HG02938 (cell line): ENCODE measurements around the gene DENND6B.
"Not testable (repeated sequence)": the region's sequence is repeated elsewhere in the genome, so short reads cannot be mapped to it uniquely, and the experiment has no call there.

ENCODE experiments used
- ATAC-seq: cut with Tn5 transposase; IDR thresholded peaks from one replicate; pipeline ENCODE4 v1.9.1; 2021; ENCODE audit warnings: mild to moderate bottlenecking, moderate library complexity; ENCODE audit not compliant: unreplicated experiment

Gene DENND6B, protein sequence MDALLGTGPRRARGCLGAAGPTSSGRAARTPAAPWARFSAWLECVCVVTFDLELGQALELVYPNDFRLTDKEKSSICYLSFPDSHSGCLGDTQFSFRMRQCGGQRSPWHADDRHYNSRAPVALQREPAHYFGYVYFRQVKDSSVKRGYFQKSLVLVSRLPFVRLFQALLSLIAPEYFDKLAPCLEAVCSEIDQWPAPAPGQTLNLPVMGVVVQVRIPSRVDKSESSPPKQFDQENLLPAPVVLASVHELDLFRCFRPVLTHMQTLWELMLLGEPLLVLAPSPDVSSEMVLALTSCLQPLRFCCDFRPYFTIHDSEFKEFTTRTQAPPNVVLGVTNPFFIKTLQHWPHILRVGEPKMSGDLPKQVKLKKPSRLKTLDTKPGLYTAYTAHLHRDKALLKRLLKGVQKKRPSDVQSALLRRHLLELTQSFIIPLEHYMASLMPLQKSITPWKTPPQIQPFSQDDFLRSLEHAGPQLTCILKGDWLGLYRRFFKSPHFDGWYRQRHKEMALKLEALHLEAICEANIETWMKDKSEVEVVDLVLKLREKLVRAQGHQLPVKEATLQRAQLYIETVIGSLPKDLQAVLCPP

GRCh38 chr22:50326956-50327710 lies at the start of gene DENND6B:
DENND6B (minus strand) TSS chr22:50327012; CDS start chr22:50326988, 24 bp downstream.
- ATAC-seq: peak; percentile 58

GRCh38 chr22:50376085-50376651 lies 49.4 kb upstream of the DENND6B start:
- ATAC-seq: no peak

DNA sequence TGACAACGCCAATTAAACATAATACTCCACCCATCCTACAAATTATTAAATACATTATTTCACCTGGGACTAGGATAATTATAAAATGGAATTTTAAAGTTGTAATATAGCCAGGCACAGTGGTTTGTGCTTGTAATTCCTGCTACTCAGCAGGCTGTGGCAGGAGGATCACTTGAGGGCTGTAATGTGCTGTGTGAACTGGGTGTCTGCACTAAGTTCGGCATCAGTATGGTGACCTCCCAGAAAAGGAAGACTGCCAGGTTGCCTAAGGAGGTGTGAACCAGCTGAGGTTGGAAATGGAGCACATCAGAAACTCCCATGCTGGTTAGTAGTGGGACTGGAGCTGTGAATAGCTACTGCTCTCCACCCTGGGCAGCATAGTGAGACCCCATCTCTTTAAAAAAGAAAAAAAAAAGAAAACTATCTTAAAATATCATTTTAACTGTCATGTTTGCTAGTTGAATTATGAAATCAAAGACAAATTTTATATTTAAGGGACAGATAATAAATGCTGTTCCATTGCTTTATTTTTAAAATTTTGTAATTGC lies 44.4 kb upstream of the DENND6B start:
- no peak for ATAC-seq

GRCh38 chr22:50367778-50368500 lies 41.1 kb upstream of the DENND6B start:
- no peak for ATAC-seq

- ATAC-seq: not testable (repeated sequence)
Observed at GRCh38 chr22:50363803-50364194, 37.0 kb upstream of the DENND6B start.

DNA sequence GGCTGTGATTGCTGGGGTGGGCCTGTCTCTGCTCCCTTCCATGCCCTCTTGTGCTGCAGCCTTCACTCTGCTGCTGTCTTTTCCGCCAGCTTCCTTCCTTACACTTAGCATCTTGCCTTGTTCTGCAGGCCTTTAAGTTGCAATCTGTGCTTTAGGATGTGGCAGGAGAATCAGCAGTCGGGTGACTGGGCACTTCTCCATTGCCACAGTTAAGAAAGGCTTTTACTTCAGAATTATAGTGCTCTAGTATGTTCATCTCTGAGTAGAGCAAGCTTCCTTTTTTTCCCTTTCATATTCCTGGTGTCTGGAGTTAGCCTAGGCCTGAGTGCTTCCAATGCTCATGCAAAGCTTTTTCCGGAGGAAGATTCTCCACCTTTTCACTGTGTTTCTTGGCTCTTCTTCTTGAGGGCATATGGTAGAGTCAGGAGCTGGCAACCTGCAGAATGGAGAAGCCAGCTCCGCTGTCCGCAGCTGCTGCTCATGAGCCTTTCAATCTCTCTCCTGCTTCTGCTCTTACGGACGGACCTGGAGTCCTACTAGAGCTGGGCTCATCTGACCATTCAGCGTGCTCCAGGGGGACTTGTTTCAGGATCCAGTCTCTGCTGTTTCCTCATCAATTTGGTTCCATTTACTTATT lies 36.5 kb upstream of the DENND6B start:
- ATAC-seq: no peak

GRCh38 chr22:50361688-50362087 lies 34.9 kb upstream of the DENND6B start:
- ATAC-seq: no peak

- ATAC-seq: no peak
Observed at GRCh38 chr22:50361222-50361621, 34.4 kb upstream of the DENND6B start.

DNA sequence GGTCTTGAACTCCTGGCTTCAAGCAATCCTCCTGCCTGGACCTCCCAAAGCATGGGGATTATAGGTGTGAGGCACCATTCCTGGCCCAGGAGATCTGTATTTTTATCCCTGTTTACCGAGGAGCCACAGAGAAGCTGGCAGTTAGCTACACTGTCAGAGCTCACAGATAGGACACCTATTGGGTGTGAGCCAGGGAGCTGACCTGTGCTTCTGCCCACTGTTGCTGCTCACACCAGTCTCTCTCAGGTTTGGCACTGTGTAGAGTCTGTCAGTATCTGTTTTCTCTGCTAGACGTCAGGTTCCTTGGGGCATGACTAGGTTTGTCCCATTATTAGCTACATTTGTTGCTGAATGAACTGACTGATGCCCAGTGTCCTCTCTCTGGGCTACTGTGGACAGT lies 33.8 kb upstream of the DENND6B start:
- no peak for ATAC-seq

DNA sequence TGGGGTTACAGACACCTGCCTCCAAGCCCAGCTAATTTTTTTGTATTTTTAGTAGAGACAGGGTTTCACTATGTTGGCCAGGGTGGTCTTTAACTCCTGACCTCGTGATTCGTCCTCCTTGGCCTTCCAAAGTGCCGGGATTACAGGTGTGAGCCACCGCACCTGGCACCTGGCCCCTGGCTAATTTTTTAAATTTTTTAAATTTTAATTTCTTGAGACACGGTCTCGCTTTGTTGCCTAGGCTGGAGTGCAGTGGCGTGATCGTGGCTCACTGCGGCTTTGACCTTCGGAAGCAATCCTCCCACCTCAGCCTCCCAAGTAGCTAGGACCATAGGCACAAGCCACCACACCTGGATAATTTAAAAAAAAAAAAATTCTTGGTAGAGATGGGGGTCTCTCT lies 30.9 kb upstream of the DENND6B start:
- ATAC-seq: no peak

GRCh38 chr22:50357222-50357621 lies 30.4 kb upstream of the DENND6B start:
- ATAC-seq: no peak

- no peak for ATAC-seq
Observed at GRCh38 chr22:50356186-50356585, 29.4 kb upstream of the DENND6B start.

DNA sequence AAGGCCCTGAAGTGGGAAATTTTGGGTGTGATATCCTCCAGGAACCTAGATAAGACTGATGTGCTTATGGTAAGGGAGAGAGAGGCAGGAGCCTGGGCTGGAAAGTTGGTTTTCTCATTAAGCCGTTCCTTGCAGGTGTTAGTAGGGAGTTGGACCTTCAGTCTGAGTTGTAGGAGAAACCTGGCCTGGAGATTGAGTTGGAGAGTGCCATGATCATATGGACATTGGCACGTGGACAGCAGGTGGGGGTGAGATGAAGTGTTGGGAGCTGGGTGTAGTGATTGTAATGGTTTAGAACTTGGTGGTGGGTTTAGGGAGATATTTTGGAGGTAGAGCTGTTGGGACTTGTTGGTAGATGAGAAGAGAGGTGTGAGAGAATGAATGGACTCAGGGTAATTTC lies 21.2 kb upstream of the DENND6B start:
- ATAC-seq: no peak

DNA sequence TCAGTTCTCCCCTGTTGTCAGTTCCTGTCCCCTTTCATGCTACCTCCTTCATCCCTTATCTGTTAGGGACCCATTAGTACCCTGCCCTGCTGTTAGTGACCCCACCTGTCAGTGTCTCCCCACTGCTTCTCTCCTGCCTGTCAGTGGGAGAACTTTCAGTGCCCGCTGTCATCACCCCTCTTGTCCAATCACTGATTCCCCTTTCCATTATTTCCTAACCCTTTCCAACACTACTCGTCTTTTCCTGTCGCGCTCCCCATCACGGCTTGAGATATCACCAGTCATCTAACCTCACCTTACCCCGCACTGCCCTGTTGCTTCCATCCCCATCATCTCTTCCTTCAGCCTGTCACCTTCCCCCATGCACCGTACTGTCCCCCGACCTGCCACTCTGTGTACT lies 20.3 kb upstream of the DENND6B start:
- ATAC-seq: no peak

GRCh38 chr22:50346470-50346869 lies 19.7 kb upstream of the DENND6B start:
- no peak for ATAC-seq

- ATAC-seq: no peak
Observed at GRCh38 chr22:50343541-50343935, 16.7 kb upstream of the DENND6B start.

- ATAC-seq: peak; percentile 60
Observed at GRCh38 chr22:50342651-50343540, 16.1 kb upstream of the DENND6B start, which contains the start of gene PPP6R2. PPP6R2 (plus strand) TSS chr22:50343327; CDS start chr22:50393909, 50,582 bp downstream.

GRCh38 chr22:50341977-50342650 lies 15.3 kb upstream of the DENND6B start:
- ATAC-seq: peak; percentile 63
